Panc1 (cell line): ENCODE measurements around the gene MSMB. TPM values are rescaled to one million over a fixed set of nuclear protein-coding genes. Genes with fewer than 3 reads are reported as not detected.

ENCODE experiments used
- ATAC-seq: fragments of 200-7000 bp; cut with Tn5 transposase; 2 replicates; pipeline ENCODE4 v1.9.1; 2020; ENCODE audit warnings: mild to moderate bottlenecking, moderate library complexity
- BruUV-seq: library from RNA; stranded (reverse); fragments of 400-500 nt; replicated peaks from 2 replicates; lab custom pipeline; 2021; lab: Mats Ljungman, UMichigan
- CTCF ChIA-PET: fragments of 300-600 bp; sonication (Branson Sonifier 250); formaldehyde crosslinking; loops from one replicate; lab custom pipeline; 2022; ENCODE audit warnings: antibody characterized with exemption; lab: Charles Lee
- POLR2A ChIA-PET: fragments of 300-600 bp; sonication (Branson Sonifier 250); formaldehyde crosslinking; loops from one replicate; lab custom pipeline; 2022; ENCODE audit warnings: antibody characterized with exemption; lab: Charles Lee
- DNase-seq: peaks from one replicate; pipeline ENCODE4 v3.0.0-alpha.2; 2010; ENCODE audit warnings: low read depth, low spot score
- H3K27ac ChIP-seq: 2 replicates; pipeline ENCODE4 v1.5.1; 2011; ENCODE audit warnings: mild to moderate bottlenecking, low read length, inconsistent platforms
- H3K27me3 ChIP-seq: fragments of 200-500 bp; sonication (Bioruptor generic); 2 replicates; pipeline ENCODE4 v1.6.0; 2014; ENCODE audit warnings: low read length, inconsistent platforms; ENCODE audit not compliant: control insufficient read depth, insufficient read depth
- H3K36me3 ChIP-seq: fragments of 200-500 bp; sonication (Bioruptor generic); 2 replicates; pipeline ENCODE4 v1.5.1; 2014; ENCODE audit warnings: inconsistent platforms, mild to moderate bottlenecking, low read length, moderate library complexity; ENCODE audit not compliant: control insufficient read depth, insufficient read depth
- H3K4me1 ChIP-seq: 2 replicates; pipeline ENCODE4 v1.5.1; 2011; ENCODE audit warnings: inconsistent platforms, mild to moderate bottlenecking, low read length, moderate library complexity; ENCODE audit not compliant: control insufficient read depth, insufficient read depth
- H3K4me3 ChIP-seq, 2 experiments: 2 replicates each; pipeline ENCODE4 v1.5.1; 2011 to 2012; ENCODE audit warnings: low read depth in 2 of 2, low read length in 2 of 2, mild to moderate bottlenecking in 2 of 2, inconsistent platforms in 1 of 2, moderate library complexity in 1 of 2
- H3K9me3 ChIP-seq: fragments of 200-500 bp; sonication (Bioruptor generic); 2 replicates; pipeline ENCODE4 v1.5.1; 2014; ENCODE audit warnings: low read depth, mild to moderate bottlenecking, inconsistent platforms, low read length, moderate library complexity; ENCODE audit not compliant: control insufficient read depth, insufficient read depth
- POLR2AphosphoS5 ChIP-seq: IDR thresholded peaks from 2 replicates; pipeline ENCODE4 v1.6.1; 2012; ENCODE audit warnings: mild to moderate bottlenecking, low read depth, low read length, moderate library complexity
- SIN3A ChIP-seq: IDR thresholded peaks from 2 replicates; pipeline ENCODE4 v1.6.1; 2012; ENCODE audit warnings: low read depth, mild to moderate bottlenecking, low read length, moderate library complexity, borderline replicate concordance; ENCODE audit not compliant: insufficient read depth
- TCF7L2 ChIP-seq: IDR thresholded peaks from 2 replicates; pipeline ENCODE4 v1.6.1; 2011; ENCODE audit warnings: mild to moderate bottlenecking, low read depth, low read length, inconsistent platforms
- in situ Hi-C: cut with HindIII; loops from 2 replicates; pipeline ENCODE4 v1.10.0; 2016; ENCODE audit warnings: low sequenced_read_pairs, low pct_unique_long_range_greater_than_20kb
- intact Hi-C: fragments of 100-400 bp; cut with micrococcal nuclease; formaldehyde crosslinking; loops from one replicate; pipeline ENCODE4 v1.10.0; 2022; ENCODE audit not compliant: unreplicated experiment
- total RNA-seq: library from RNA; stranded (reverse); gene quantifications from one replicate; pipeline ENCODE4 v1.2.1, GENCODE V29; 2021; ENCODE audit not compliant: unreplicated experiment
- TF ChIP-seq, protein P1 (sequence below), 2 experiments: IDR thresholded peaks; 2 replicates each; pipeline ENCODE4 v1.6.1; 2011 to 2012; ENCODE audit warnings: low read depth in 2 of 2, control low read depth in 1 of 2, low read length in 1 of 2, mild to moderate bottlenecking in 1 of 2, moderate library complexity in 1 of 2; ENCODE audit not compliant: insufficient read depth in 1 of 2
- TF ChIP-seq, protein P2 (sequence below): fragments of 450-650 bp; IDR thresholded peaks from 2 replicates; pipeline ENCODE4 v1.5.1; 2017; ENCODE audit warnings: mild to moderate bottlenecking

MSMB gene
- total RNA-seq, 1 experiment from 2014 or later, result not detected

DNA sequence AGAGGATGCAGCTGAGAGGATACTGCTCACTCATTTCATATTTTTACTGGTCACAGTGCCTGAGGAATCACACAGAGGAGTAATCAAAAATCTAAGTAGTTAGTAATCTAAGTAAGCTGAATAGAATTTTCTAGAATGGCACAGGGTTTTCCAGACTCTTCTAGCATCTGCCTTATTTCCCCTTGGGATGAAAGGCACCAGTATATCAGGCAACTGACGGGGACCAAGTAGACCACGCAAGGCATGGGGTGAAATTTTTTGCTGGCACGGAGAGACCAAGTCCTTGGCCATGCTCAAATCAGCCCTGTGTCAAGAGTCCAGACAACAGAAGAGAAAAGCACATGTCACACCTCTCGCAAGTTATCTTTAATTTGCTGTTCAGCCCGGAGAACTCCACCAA, 29.9 kb downstream of the MSMB start:
- POLR2A ChIA-PET, result no interaction called here
- CTCF ChIA-PET, result no interaction called here
- Histone ChIP-seq H3K27ac (no peak overlapping the region), H3K36me3 (peaks cover 31% of the 10 kb centered on the region), H3K4me1 (peaks cover 23% of the 10 kb centered on the region), H3K27me3 (no peaks in the 10 kb centered on the region), H3K4me3 (no peak overlapping the region), H3K9me3 (no peaks in the 10 kb centered on the region)
- DNase-seq (no peak), ATAC-seq (no peak)
- BruUV-seq, result no TSS peak
- TF ChIP-seq, protein P1, sequence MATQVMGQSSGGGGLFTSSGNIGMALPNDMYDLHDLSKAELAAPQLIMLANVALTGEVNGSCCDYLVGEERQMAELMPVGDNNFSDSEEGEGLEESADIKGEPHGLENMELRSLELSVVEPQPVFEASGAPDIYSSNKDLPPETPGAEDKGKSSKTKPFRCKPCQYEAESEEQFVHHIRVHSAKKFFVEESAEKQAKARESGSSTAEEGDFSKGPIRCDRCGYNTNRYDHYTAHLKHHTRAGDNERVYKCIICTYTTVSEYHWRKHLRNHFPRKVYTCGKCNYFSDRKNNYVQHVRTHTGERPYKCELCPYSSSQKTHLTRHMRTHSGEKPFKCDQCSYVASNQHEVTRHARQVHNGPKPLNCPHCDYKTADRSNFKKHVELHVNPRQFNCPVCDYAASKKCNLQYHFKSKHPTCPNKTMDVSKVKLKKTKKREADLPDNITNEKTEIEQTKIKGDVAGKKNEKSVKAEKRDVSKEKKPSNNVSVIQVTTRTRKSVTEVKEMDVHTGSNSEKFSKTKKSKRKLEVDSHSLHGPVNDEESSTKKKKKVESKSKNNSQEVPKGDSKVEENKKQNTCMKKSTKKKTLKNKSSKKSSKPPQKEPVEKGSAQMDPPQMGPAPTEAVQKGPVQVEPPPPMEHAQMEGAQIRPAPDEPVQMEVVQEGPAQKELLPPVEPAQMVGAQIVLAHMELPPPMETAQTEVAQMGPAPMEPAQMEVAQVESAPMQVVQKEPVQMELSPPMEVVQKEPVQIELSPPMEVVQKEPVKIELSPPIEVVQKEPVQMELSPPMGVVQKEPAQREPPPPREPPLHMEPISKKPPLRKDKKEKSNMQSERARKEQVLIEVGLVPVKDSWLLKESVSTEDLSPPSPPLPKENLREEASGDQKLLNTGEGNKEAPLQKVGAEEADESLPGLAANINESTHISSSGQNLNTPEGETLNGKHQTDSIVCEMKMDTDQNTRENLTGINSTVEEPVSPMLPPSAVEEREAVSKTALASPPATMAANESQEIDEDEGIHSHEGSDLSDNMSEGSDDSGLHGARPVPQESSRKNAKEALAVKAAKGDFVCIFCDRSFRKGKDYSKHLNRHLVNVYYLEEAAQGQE (IDR thresholded peaks at IDR 0.05; ENCODE audit: insufficient read depth in 1 of 2, low read depth in 2 of 2, low read length in 1 of 2), result no peak
- TF ChIP-seq, protein P2, sequence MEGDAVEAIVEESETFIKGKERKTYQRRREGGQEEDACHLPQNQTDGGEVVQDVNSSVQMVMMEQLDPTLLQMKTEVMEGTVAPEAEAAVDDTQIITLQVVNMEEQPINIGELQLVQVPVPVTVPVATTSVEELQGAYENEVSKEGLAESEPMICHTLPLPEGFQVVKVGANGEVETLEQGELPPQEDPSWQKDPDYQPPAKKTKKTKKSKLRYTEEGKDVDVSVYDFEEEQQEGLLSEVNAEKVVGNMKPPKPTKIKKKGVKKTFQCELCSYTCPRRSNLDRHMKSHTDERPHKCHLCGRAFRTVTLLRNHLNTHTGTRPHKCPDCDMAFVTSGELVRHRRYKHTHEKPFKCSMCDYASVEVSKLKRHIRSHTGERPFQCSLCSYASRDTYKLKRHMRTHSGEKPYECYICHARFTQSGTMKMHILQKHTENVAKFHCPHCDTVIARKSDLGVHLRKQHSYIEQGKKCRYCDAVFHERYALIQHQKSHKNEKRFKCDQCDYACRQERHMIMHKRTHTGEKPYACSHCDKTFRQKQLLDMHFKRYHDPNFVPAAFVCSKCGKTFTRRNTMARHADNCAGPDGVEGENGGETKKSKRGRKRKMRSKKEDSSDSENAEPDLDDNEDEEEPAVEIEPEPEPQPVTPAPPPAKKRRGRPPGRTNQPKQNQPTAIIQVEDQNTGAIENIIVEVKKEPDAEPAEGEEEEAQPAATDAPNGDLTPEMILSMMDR, result no peak
- TF ChIP-seq POLR2AphosphoS5, result no peak
- TF ChIP-seq TCF7L2, result no peak
- TF ChIP-seq SIN3A, result no peak
- in situ Hi-C loops, result no loop called here
- intact Hi-C loops, result no loop called here

DNA sequence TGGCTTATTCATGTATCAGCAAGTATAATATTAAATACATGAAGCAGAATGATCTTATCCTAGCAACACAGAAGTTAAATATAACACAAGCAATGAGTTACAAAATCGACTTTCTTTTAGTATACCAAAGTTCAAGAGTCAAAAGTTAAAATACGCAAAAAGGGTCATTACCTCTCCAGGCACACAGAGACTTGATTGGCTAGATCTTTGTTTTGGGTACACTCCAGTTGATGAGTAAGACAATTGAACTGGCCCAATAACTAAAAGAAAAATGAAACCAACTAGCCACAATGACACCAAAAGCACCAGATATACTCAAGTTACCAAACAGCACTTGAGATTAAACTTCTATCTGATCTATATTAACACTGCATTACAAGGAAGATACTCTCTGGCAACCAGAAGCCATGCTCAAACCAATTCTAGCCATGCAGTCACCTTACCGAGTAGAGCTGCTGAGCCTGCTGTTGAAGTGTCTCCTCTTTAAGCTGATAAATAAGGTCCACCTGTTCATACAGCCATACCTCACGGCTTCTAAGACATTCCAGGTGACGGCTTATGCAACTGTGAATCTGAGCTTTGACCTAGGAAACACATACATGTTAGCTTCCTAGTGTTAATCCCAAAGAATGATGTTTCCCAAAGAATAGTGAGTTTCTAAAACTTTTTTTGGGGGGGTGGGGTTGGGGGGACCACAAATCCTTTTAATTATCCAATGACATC, 31.2 kb downstream of the MSMB start:
- in situ Hi-C loops (no loop called here), intact Hi-C loops (no loop called here)
- no peaks in the 10 kb centered on the region for H3K9me3 ChIP-seq
- H3K27ac ChIP-seq, result no peak overlapping the region
- H3K27me3 ChIP-seq, result no peaks in the 10 kb centered on the region
- TF ChIP-seq, protein P2, result no peak
- TF ChIP-seq POLR2AphosphoS5 (no peak), TCF7L2 (no peak), SIN3A (no peak)
- TF ChIP-seq, protein P1 (IDR thresholded peaks at IDR 0.05; ENCODE audit: insufficient read depth in 1 of 2, low read depth in 2 of 2, low read length in 1 of 2), result no peak
- CTCF ChIA-PET, result no interaction called here
- ATAC-seq (no peak), DNase-seq (no peak)
- peaks cover 31% of the 10 kb centered on the region for H3K36me3 ChIP-seq
- no TSS peak for BruUV-seq
- POLR2A ChIA-PET, result interaction anchor here (0.6 kb wide), 1 partner anchor 14 kb away, joined by 8 read pairs; no protein-coding TSS in a partner anchor
- peaks cover 10% of the 10 kb centered on the region for H3K4me1 ChIP-seq
- H3K4me3 ChIP-seq, result no peak overlapping the region
